Measurements from ENCODE around the gene FUT3.

FUT3 gene

GRCh38 chr19:5839065-5840017 is 11.9 kb downstream of the FUT3 start, which contains the start of gene FUT6:
Gene FUT6 (minus strand): TSS chr19:5839702. CDS start chr19:5832567, 7,135 bp downstream.
- ATAC-seq, result peak; percentile 14
- Mint-ChIP-seq H3K4me3 (no peak within 1 kb of the TSS), H3K36me3 (no peaks in the 10 kb centered on the region), H3K4me1 (peaks cover 8% of the 10 kb centered on the region), H3K9me3 (no peaks in the 10 kb centered on the region), H3K27ac (no peak within 1 kb of the TSS)
- no peak for DNase-seq (ENCODE audit: low spot score in 2 of 2)

GRCh38 chr19:5838353-5839064 is 12.7 kb downstream of the FUT3 start:
- H3K4me3 Mint-ChIP-seq, result no peak overlapping the region
- H3K4me1 Mint-ChIP-seq, result peaks cover 8% of the 10 kb centered on the region
- H3K27ac Mint-ChIP-seq, result no peak overlapping the region
- H3K9me3 Mint-ChIP-seq, result no peaks in the 10 kb centered on the region
- no peak for DNase-seq (ENCODE audit: low spot score in 2 of 2)
- no peak for ATAC-seq
- no peaks in the 10 kb centered on the region for H3K36me3 Mint-ChIP-seq

- DNase-seq (ENCODE audit: low spot score in 2 of 2), result no peak
- no peaks in the 10 kb centered on the region for H3K36me3 Mint-ChIP-seq
- peaks cover 8% of the 10 kb centered on the region for H3K4me1 Mint-ChIP-seq
- no peak overlapping the region for H3K27ac Mint-ChIP-seq
- no peaks in the 10 kb centered on the region for H3K9me3 Mint-ChIP-seq
- no peak overlapping the region for H3K4me3 Mint-ChIP-seq
- no peak for ATAC-seq
Observed at GRCh38 chr19:5837761-5838352, 13.4 kb downstream of the FUT3 start.

- no peak for DNase-seq (ENCODE audit: low spot score in 2 of 2)
- peaks cover 5% of the 10 kb centered on the region for H3K4me1 Mint-ChIP-seq
- no peak for ATAC-seq
- H3K27ac Mint-ChIP-seq, result no peak overlapping the region
- H3K36me3 Mint-ChIP-seq, result peaks cover 11% of the 10 kb centered on the region
- no peak overlapping the region for H3K4me3 Mint-ChIP-seq
- no peaks in the 10 kb centered on the region for H3K9me3 Mint-ChIP-seq
Observed at GRCh38 chr19:5832527-5833216, 18.6 kb downstream of the FUT3 start.

GRCh38 chr19:5832061-5832460 is 19.2 kb downstream of the FUT3 start:
- Mint-ChIP-seq H3K9me3 (peaks cover 1% of the 10 kb centered on the region), H3K27ac (no peak overlapping the region), H3K4me1 (peaks cover 9% of the 10 kb centered on the region), H3K36me3 (peaks cover 15% of the 10 kb centered on the region), H3K4me3 (no peak overlapping the region)
- DNase-seq (ENCODE audit: low spot score in 2 of 2) (no peak), ATAC-seq (no peak)

GRCh38 chr19:5831159-5831558 is 20.1 kb downstream of the FUT3 start:
- H3K36me3 Mint-ChIP-seq, result peaks cover 18% of the 10 kb centered on the region
- no peak overlapping the region for H3K27ac Mint-ChIP-seq
- peaks cover 2% of the 10 kb centered on the region for H3K9me3 Mint-ChIP-seq
- DNase-seq (ENCODE audit: low spot score in 2 of 2) (no peak), ATAC-seq (no peak)
- H3K4me3 Mint-ChIP-seq, result no peak overlapping the region
- peaks cover 13% of the 10 kb centered on the region for H3K4me1 Mint-ChIP-seq

GRCh38 chr19:5829567-5830310 is 21.5 kb downstream of the FUT3 start:
- Mint-ChIP-seq H3K4me3 (peak overlapping the region; percentile 92), H3K9me3 (peaks cover 2% of the 10 kb centered on the region), H3K27ac (no peak overlapping the region), H3K36me3 (peaks cover 18% of the 10 kb centered on the region), H3K4me1 (peaks cover 13% of the 10 kb centered on the region)
- DNase-seq (ENCODE audit: low spot score in 2 of 2), result no peak
- ATAC-seq, result no peak

- Mint-ChIP-seq H3K36me3 (peaks cover 18% of the 10 kb centered on the region), H3K27ac (peak overlapping the region; percentile 98), H3K4me3 (peak overlapping the region; percentile 92), H3K9me3 (peaks cover 2% of the 10 kb centered on the region), H3K4me1 (peaks cover 13% of the 10 kb centered on the region)
- ATAC-seq, result no peak
- no peak for DNase-seq (ENCODE audit: low spot score in 2 of 2)
Observed at GRCh38 chr19:5828661-5829566, 22.3 kb downstream of the FUT3 start.

- DNase-seq (ENCODE audit: low spot score in 2 of 2), result peak; percentile 97
- Mint-ChIP-seq H3K4me1 (peaks cover 13% of the 10 kb centered on the region), H3K4me3 (peak overlapping the region; percentile 92), H3K36me3 (peaks cover 18% of the 10 kb centered on the region), H3K9me3 (peaks cover 2% of the 10 kb centered on the region), H3K27ac (peak overlapping the region; percentile 98)
- peak; percentile 85 for ATAC-seq
Observed at GRCh38 chr19:5827891-5828660, 23.2 kb downstream of the FUT3 start.

- Mint-ChIP-seq H3K9me3 (peaks cover 2% of the 10 kb centered on the region), H3K4me1 (peaks cover 13% of the 10 kb centered on the region), H3K27ac (peak overlapping the region; percentile 85), H3K36me3 (peaks cover 18% of the 10 kb centered on the region), H3K4me3 (peak overlapping the region; percentile 92)
- DNase-seq (ENCODE audit: low spot score in 2 of 2), result no peak
- no peak for ATAC-seq
Observed at GRCh38 chr19:5827342-5827890, 23.8 kb downstream of the FUT3 start.

- no peak for ATAC-seq
- Mint-ChIP-seq H3K4me1 (peaks cover 9% of the 10 kb centered on the region), H3K9me3 (peaks cover 2% of the 10 kb centered on the region), H3K4me3 (peak overlapping the region; percentile 92), H3K36me3 (peaks cover 18% of the 10 kb centered on the region), H3K27ac (peak overlapping the region; percentile 85)
- no peak for DNase-seq (ENCODE audit: low spot score in 2 of 2)
Observed at GRCh38 chr19:5826531-5827341, 24.5 kb downstream of the FUT3 start.

GRCh38 chr19:5825178-5825577 is 26.1 kb downstream of the FUT3 start:
- DNase-seq (ENCODE audit: low spot score in 2 of 2) (no peak), ATAC-seq (no peak)
- H3K4me3 Mint-ChIP-seq, result no peak overlapping the region
- peaks cover 2% of the 10 kb centered on the region for H3K9me3 Mint-ChIP-seq
- no peak overlapping the region for H3K27ac Mint-ChIP-seq
- H3K36me3 Mint-ChIP-seq, result peaks cover 18% of the 10 kb centered on the region
- H3K4me1 Mint-ChIP-seq, result peaks cover 9% of the 10 kb centered on the region
